Inflammatory macrophage treated with lipopolysaccharide for 4 hours (primary cell): ENCODE measurements around the gene FUBP3.

ENCODE experiments used
- DNase-seq: peaks from one replicate; pipeline ENCODE4 v3.0.0-alpha.2; 2020

The FUBP3 gene

DNA sequence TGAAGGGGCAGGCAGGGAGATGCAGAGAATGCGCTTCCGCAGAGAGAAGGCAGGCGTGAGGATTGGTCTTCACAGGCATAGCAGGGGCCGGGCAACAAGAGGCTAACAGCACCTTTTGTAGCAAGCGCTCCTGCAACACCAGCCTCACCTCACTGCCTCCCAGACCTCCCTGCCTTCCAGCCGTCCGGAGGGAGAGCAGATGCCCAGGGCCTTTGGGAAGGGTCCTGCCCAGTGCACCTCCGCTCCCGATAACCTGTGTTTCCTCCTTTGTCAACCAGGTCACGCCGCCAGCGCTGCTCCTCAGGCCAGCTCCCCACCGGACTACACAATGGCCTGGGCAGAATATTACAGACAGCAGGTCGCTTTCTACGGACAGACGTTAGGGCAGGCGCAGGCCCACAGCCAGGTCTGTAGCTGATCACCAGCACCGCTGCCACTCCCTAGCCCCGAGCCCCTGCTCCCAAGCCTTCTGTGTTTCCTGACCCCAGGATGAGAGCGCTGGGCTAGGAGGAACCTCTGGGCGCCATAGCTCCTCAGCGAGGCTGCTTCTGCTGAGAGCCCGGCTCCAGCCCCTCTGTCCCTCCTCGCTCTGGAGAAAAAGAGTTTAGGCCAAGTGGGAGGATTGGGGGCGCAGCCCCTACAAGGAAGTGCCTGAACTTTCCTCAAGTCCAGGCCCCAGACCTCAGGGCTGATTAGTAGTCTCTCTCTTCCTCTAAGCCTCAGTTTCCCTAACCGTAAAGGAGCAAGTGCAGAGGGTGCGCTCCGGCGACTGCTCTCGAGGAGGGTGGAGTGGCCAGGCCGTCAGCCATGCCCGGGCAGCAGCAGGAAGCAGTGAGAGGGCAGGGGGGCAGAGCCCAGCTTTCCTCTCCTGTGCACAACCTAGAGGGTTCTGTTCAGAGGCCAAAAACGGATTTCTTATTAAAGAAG is 56.6 kb downstream of the FUBP3 start:
- no peak for DNase-seq

DNA sequence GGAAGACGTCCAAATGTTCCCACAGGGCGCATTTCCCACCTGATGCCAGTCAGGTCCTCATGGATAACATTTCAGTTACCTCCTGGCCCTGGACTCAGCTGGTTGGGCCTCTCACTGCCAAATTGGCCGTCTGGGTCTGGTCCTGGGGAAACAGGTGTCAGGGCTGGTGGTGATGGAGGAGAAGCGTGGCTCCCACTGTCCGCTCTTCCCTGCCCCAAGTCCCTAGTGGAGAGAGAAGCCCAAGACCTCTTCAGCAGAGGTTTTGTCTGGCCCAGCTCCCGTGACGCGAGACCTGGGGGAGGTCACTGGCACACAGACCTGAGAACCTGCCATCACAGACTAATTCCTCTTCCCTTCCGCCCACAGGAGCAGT is 57.3 kb downstream of the FUBP3 start:
- DNase-seq: no peak

DNA sequence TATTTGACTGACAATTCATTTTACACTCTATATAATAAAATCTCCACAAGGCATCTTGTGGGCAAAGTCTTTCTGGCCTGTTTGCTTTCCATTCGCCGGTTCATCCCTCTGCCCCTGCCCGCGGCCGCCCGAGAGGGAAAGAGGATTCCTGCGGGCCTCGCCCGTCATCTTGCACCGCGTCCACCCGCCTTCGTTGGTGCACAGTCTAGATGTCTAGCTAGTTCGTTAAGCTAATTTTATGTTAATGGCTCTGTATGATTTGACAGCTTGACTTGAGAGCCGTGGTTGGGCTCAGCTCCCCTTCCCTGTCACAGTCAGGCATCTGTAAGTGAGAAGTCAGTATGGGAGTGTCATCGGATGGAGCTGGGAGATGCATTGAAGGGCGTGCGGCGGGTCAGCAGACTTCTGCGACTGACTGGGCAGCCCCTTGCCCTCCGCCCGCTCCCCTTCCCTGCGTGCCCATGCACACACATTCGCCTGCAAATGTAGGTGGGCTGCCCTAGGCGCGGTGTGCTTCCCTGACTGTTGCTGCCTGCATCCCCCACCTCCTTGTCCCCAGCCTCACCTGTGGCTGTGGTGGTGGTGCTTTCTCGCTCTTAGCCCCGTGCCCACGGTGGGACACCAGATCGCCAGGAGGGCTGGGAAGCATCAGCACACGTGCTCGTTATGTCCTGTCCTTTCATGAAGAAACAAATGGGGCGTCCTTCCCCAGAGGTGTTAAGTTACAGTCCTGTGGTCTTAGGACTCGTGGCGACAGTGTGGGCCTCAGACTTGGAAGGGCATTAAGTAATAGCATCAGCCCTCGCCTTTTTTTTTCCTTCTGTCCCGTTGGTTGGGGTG is 59.1 kb downstream of the FUBP3 start:
- DNase-seq: no peak

DNA sequence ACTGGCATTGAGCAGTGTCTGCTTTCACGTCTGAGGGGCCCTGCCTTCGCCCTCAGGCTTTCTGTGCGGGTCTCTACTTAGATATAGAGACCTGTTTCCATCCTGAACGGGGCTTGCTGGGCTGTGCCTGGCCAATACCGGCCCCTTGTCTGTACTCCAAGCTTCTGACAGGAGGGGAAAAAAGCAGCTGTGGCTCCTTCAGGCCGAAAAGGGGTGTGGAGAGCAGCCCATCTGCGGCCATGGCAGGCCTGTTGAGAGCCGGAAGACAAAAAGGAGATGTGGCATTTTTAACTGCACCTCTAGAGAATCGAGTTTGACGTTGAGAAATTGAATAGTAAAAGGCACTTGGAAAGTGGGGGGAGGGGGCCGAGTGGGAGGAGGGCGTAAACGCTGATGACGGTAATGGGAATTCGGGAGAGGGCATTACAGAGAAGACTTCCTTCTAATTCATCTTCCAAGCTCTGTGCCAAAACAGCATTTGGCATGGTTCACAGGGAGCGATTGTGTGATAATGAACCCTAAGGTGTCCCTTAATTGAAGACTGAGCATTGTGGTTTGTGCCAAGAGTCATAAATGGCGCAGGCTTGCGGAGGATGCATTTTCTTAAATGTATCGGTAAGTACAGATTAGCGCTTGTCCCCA is 59.9 kb downstream of the FUBP3 start:
- no peak for DNase-seq

DNA sequence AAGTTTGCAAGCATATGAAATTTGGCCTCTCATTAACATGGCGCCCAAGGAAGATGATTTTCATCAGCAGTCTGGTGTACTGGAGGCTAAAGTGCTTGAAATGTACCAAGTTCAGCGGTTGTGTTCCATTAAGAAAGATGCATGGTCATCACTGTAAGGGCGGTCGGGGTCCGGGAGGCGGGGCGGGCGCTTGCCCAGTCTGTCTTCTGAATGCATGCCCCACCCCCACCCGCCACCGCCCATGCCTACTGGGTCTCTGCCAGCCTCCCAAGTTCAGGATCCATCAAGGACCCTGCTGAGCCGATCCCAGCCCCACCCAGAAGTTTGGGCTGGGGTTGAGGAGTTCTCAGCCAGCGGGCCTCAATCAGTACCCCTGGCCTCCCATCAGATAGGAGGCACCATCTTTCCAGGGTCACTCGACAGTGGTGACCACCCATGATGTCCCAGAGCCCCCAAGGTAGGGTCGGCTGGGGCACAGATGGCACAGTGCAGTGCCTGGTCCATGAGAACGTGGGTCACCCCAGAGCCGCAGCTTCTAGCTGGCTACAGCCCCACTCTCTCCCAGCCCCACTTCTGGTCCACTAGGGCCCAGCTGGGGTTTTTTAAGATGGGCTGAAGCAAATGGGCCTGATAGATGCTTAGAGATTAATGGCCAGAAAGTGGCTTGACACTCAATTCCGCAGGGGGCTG is 60.6 kb downstream of the FUBP3 start:
- no peak for DNase-seq

DNA sequence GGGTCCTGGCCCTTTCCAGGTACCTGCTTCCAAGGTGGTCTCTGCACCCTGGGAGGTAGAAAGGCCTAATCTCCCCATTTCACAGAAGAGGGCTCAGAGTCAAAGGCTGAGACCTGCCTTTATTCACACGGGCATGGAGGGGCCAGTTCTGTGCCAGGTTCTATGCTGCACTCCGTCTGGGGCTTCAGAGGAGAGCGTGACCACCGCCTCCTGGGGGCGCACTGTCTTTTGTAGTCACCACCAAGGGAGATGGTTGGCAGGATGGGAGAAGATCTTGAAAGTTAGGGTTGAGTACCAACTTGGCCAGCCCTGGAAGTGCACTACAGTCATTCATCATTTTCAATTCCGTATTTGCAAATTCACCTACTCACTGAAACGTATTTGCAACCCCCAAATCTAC is 61.3 kb downstream of the FUBP3 start:
- no peak for DNase-seq

DNA sequence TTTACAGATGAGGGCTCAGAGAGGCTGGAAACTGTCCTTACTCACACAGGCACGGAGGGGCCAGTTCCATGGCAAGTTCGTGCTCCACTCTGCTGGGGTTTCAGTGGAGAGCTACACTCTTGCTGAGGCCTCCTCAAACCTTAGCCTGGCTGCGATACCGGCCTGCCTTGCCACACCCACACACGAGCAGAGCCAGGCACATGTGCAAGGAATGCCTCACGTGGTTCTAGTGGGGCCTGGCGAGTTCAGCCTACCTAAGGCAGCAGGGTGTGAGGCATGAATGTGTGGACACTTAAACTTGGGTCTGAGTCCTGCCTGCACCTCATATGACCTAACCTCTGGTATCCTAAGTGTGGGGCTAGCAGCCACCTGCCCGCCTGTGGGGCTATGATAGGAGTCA is 63.5 kb downstream of the FUBP3 start:
- DNase-seq: no peak

DNA sequence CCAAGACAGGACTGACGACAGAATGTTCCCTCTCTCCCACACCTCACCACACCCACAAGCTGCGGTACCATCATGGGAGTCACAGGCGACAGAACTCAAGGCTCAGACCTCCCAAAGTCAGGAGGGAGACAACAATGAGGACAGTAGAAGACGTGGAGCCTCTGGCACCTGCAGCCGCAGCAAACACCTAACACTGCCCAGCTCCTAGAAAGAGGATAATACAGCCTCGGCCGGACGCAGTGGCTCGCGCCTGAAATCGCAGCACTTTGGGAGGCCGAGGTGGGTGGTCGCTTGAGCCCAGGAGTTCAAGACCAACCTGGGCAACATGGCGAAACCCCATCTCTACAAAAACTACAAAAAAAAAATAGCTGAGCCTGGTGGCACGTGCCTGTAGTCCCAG is 71.8 kb downstream of the FUBP3 start:
- DNase-seq: no peak

DNA sequence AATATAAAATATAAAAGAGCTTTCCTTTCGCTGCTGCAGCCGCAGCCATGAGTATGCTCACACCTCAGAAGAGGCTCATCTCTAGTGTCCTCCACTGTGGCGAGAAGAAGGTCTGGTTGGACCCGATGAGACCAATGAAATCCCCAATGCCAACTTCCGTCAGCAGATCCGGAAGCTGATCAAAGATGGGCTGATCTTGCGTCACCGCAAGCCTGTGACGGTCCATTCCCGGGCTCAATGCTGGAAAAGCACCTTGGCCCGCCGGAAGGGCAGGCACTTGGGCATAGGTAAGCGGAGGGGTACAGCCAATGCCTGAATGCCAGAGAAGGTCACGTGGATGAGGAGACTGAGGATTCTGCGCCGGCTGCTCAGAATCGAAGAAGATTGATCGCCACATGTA is 72.4 kb downstream of the FUBP3 start:
- no peak for DNase-seq

DNA sequence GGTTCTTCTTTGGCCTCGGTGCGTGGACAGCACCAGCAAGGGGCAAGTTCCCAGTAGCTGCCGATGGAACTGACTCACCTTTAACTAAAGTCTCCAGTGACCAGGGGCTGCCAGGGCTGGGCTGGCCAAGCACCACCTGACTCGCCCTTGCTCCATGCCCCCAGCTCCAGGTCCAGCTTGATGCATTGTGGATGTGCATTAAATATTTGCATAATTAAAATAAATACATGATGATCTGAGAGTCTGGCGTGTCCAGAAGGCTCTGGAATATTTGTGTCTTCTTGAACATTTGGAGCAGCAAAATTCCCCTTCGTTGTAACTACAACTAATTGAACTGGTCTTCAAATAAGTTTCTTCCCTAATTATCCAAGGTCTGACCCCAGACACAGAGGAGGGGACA is 75.5 kb downstream of the FUBP3 start:
- no peak for DNase-seq

DNA sequence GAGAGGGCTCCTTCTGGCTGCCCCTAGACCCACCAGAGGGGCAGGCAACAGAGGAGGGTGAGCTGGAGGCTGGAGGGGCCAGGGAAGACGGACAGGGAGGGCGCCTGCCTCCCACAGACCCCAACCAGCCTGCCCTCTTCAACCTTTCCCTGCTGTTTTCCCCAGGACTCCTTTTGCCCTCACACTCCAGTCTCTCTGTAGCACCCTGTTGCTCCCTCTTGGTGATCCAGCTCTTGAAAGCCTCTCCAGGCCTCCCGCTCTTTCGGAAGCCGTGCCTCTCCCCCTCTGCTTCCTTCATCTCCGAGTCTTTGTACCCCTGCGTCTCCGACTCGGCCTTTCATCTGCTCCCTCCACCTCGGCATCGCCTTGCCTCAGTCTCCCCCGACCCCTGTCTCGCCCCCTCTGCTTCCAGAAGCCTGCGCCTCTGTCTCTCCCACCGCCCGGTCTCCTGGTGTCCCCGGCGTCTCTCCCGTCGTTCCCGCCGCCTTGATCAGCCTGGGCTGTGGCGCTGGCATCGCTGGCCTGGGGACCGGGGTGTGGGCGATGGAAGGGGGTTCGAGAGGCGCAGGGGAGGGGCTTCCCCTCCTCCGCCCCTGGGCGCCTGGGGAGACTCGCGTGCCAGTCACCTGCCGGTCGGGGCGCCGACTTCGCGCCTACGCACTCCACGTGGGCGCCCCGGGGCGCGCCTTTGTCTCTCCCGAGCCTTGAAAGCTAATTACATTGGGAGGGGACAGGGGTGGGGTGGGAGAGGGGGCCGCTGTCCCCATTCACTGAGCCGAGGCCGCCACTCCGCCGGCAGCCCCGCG is 79.7 kb downstream of the FUBP3 start:
- DNase-seq: no peak

DNA sequence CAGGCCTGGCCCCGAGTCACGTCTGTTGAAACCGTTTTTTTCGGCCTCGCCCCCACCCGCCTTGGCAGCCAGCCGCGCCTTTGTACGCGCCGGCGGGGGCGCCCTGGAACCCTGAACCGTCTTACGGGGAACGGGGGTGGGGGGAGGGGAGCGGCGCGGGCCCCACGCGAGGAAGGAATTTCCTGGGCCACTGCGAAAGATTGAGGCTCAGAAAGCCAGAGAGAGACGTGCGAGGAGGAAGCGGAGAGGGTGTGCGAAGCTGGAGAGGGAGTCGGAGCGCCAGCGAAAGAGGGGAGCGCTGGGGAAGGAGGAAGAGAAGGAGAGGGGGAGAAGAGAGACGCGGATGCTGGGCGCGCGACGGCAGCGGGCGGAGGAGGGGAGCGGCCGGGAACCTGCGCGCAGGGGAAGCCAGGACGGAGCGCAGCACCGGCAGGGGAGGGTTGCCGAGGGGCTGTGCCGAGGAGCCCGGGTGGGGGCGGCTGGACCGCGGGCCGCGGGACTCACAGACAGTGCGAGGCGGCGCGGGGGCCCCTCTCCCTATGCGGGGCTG is 80.4 kb downstream of the FUBP3 start:
- no peak for DNase-seq

DNA sequence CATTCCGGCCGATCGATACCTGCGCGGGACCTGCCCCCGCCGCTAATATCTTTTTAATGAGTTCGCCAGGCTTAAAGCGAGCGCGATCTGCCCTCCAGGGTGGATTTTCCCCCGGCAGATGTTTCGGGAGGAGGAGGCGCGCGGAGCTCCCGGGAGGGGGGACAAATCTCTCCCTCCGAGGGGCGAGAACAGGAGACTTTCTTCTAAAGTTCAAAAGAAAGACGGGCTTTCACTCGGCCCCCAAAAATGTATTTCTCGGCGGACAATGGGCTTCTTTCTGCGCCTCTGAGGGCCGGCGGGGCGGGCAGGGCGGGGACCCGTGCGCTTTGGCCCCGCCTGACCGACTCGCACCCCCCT is 80.9 kb downstream of the FUBP3 start:
- DNase-seq: no peak

DNA sequence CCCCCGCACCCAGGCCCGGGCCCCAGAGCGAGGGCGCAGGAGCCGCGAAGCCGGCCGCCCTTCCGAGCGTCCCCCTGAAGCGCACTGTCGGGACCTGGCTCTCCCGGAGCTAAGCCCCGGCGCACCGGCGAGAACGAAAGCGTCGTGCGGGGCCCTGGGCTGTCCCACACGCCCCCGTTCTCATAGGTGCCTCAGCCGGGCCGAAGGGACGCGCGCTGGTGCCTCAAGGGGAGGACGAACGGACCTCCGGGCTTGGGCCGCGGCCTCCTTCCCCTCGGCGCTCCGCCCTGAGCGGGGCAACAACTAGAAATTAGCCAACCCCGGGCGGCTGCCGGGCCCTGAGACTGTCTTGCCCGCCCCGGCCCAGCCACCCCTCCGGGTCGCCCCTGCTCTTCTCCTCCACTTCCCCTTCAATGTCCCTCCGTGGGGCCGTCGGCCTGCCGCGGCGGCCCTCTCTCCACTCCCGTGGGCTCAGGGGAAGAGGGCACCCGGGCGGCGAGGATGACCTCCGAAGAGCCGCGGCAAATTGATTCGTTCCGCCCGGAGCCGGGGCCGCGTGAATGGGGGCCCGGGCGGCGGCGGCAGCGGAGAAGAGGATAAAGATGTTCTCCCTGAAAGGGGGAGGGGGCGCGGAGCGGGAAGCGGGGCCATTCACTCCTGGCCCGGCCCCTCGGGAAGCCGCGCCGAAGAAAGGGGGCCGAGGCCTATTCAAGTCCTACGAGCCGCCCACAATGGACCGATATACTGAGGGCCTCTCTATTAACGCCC is 81.5 kb downstream of the FUBP3 start:
- DNase-seq: no peak

DNA sequence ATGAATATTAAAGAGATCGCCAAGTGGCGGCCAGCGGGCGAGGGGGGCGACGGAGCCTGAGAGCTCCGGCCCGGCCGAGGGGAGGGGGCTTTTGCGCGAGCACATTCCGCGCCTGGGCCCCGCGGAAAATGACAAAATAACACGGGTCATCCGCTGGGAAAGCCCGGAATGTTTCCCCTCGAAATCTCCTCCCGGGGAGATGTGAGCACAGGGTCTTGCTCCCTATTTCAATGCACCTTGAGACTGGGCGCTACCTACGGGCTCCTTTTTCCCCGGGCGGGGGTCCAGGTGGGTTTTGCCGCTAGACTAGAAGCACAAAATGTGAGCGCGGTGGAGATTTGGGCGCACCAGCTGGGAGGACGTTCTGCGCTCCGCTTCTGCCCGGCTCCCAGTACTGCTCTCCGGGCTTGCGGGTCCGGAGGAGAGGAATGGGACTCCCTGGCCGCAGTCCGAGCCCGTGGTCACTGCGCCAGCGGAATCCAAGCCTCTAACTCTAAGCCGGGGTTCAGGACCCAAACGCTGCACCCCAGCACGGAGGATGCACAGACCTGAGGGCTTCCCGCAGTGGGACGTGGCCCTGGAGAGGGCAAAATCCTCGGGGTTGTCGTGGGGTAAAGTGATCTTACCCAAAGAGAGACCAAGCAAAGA is 82.2 kb downstream of the FUBP3 start:
- DNase-seq: no peak

DNA sequence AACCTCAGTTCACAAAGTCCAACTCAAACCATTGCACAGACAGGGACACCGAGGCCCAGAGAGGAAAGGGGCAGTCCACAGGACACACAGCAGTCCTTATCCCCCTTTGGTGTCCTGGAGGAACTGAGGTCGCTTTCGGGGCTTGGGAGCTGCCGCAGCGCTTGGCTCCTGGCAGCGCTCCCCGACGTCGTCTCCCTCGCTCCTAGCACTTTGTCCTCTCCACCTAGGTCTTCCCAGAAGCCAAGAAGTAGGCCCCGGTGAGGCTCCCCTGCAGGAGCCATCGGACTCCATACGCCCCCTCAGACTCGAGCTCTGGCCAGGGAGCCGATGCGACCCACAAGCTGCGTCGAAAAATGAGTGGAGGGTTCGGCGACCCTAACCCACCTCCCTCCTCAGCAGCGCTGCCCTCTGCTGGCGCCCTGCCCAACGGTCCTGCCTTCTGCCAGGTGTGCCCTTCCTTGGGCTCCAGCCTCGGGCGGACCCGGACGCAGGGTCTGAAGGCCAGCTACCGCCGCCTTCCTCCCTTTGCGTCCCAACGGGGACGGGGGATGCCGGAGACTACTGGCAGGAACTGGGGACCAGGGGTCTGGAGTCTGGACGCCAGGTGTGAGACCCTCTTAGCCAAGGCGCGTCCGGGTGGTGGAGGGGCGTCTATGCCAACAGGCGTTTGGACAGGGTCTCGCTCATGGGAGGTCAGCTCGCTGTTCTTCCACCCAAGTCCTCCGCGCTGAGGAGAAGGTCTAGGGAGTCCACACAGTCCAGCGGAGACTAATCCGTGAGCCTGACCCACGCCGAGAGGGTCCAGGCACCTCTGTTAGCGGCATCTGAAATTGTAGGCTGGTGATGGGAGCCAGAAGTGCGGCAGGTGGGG is 83.0 kb downstream of the FUBP3 start:
- no peak for DNase-seq

DNA sequence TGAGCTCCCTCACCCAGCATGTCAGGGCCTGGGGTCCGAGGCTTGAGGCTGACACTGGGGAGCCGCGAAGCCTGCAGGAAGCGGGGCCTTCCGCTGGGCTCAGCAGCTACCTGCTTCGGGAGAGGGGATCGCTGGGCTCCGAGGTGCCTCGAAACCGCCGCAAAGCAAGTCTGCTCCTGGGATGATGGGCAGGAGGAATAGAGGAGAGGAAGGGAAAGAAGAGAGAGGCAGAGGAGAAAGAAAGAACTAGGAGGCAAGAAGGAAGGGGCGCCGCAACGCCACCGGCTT is 83.5 kb downstream of the FUBP3 start:
- DNase-seq: no peak

DNA sequence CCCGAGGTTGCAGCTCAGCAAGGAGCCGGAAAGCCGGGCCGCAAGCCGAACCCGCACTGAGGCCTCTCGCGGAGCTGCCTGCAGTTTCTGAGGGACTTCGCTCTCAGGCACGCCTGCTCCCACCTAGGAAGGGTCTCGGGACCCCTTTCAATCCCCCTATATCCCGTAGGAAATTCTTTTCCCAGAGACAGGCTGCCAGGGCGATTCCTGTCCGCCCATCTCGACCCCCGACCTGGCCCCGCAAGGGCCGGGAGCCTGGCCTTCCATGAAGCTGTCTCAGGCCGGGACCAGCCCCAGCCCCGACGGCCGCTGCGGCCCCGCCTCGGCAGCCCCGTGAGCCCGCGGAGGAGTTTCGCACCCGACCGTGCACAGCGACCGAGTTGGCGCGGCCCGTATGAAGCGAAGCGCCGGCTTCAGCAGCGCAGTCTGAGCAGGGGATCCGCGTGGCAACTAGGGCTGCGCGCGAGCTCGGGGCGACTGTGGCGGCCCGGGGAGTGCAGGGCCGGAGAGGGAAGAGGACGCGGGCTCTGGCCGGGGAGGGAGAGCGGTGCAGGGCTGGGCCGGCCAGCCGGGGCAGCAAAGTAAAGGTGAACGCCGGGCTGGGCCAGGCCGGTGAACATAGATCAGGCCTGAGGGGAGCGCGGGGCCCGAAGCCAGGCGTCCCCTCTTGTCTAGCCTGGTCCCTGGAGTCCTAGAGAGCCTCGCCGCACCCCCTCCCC is 84.0 kb downstream of the FUBP3 start:
- no peak for DNase-seq

DNA sequence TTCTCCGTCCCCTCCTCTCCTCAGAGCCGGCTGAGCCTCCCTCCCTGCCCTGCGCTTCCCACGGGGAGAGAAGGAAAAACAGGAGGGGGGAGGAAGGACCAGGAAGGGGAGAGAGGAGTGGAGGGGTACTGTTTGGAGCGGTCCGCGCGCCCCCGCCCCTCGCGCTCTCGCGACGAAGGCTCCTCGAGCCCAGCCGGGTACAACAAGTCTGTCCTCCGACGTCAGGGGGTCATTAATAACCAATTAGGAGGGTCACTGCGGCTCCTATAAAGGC is 84.5 kb downstream of the FUBP3 start:
- DNase-seq: no peak
